Measurements from ENCODE around the gene ABHD17A. TPM values are rescaled to one million over a fixed set of nuclear protein-coding genes. Genes with fewer than 3 reads are reported as not detected.

Gene ABHD17A
- total RNA-seq, 1 donor = 52.5 TPM

DNA sequence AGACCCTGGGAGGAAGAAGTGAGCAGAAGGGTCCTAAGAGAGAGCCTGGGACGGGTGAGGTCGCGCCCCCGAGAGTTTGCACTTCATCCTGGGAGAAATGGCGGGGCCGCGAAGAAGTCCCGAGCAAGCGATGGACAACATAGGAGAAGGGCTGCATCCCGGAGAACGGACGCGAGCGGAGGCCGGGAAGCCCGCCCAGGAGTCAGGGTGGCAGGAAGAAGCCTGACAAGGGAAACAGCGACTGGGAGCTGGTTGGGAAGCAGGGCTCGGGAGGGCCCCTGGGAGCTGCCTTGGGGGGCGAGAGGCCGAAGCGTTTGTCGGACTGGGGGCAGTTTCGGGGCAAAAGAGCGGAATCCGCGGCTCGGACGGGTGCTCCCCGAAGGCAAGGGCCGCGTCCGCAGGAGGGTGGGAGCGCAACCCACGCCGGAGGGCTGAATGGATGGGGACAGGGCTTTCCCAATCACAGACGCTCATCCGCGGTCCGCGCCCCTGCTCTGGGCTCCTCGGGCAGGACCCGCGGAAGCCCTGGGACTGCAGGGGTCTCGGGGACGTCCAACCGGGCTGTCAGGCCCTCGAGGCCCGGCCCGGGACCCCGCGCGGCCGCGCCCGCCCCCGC, 469 bp downstream of the ABHD17A start:
- peak overlapping the region; percentile 94 for H3K4me3 ChIP-seq (ENCODE audit: insufficient read depth, low read length)
- peak; percentile 96 for DNase-seq (ENCODE audit: insufficient read length, low spot score, missing footprints)

DNA sequence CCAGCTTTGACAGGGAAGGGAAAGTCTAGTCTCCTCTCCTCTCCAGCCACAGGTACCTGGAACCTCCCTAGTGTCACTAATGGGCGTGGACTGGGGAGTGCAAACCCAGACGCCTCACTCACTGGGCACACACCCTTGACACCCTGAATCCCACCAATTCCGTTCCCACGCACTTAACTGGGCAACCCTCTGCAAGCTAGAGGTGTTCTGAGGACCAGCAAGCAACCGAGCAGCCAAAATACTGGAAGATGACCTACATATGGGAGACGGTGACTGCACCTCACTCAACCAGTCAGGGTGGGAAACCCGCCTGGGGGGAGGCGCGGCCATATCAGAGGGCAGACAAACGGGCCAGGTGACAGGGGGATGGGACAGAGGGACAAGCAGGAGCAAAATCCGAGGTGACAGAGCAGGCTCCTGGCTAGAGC, 991 bp downstream of the ABHD17A start:
- no peaks in the 10 kb centered on the region for H3K36me3 ChIP-seq (ENCODE audit: insufficient read depth, low read length)
- H3K4me2 ChIP-seq (ENCODE audit: insufficient read depth, low read length) = peak overlapping the region; percentile 96
- H3K27me3 ChIP-seq (ENCODE audit: insufficient read depth, low read length) = no peaks in the 10 kb centered on the region
- H4K20me1 ChIP-seq (ENCODE audit: insufficient read depth, low read length) = peaks cover 38% of the 10 kb centered on the region
- H3K79me2 ChIP-seq (ENCODE audit: insufficient read depth, low read length) = peaks cover 47% of the 10 kb centered on the region
- DNase-seq (ENCODE audit: insufficient read length, low spot score, missing footprints) = peak; percentile 93
- TF ChIP-seq, protein P1, sequence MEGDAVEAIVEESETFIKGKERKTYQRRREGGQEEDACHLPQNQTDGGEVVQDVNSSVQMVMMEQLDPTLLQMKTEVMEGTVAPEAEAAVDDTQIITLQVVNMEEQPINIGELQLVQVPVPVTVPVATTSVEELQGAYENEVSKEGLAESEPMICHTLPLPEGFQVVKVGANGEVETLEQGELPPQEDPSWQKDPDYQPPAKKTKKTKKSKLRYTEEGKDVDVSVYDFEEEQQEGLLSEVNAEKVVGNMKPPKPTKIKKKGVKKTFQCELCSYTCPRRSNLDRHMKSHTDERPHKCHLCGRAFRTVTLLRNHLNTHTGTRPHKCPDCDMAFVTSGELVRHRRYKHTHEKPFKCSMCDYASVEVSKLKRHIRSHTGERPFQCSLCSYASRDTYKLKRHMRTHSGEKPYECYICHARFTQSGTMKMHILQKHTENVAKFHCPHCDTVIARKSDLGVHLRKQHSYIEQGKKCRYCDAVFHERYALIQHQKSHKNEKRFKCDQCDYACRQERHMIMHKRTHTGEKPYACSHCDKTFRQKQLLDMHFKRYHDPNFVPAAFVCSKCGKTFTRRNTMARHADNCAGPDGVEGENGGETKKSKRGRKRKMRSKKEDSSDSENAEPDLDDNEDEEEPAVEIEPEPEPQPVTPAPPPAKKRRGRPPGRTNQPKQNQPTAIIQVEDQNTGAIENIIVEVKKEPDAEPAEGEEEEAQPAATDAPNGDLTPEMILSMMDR (IDR thresholded peaks at IDR 0.05; ENCODE audit: extremely low read depth, low read depth, low read length) = no peak
- peak overlapping the region; percentile 80 for H3K27ac ChIP-seq (ENCODE audit: low read depth, low read length)
- H3K9me3 ChIP-seq (ENCODE audit: low read depth, low read length) = no peaks in the 10 kb centered on the region
- H3K4me3 ChIP-seq (ENCODE audit: insufficient read depth, low read length) = peak overlapping the region; percentile 94
- H3K4me1 ChIP-seq (ENCODE audit: insufficient read depth, low read length) = peaks cover 10% of the 10 kb centered on the region
- H2AFZ ChIP-seq (ENCODE audit: low read length) = peak overlapping the region; percentile 72

More for the DNA sequence above, 469 bp downstream of the ABHD17A start:
- peak overlapping the region; percentile 96 for H3K4me2 ChIP-seq (ENCODE audit: insufficient read depth, low read length)
- H3K79me2 ChIP-seq (ENCODE audit: insufficient read depth, low read length) = peaks cover 47% of the 10 kb centered on the region
- H3K4me1 ChIP-seq (ENCODE audit: insufficient read depth, low read length) = peaks cover 10% of the 10 kb centered on the region
- no peaks in the 10 kb centered on the region for H3K27me3 ChIP-seq (ENCODE audit: insufficient read depth, low read length)
- H2AFZ ChIP-seq (ENCODE audit: low read length) = peak overlapping the region; percentile 72
- no peaks in the 10 kb centered on the region for H3K36me3 ChIP-seq (ENCODE audit: insufficient read depth, low read length)
- H3K9me3 ChIP-seq (ENCODE audit: low read depth, low read length) = no peaks in the 10 kb centered on the region
- H4K20me1 ChIP-seq (ENCODE audit: insufficient read depth, low read length) = peaks cover 38% of the 10 kb centered on the region
- TF ChIP-seq, protein P1 (IDR thresholded peaks at IDR 0.05; ENCODE audit: extremely low read depth, low read depth, low read length) = no peak
- peak overlapping the region; percentile 80 for H3K27ac ChIP-seq (ENCODE audit: low read depth, low read length)

DNA sequence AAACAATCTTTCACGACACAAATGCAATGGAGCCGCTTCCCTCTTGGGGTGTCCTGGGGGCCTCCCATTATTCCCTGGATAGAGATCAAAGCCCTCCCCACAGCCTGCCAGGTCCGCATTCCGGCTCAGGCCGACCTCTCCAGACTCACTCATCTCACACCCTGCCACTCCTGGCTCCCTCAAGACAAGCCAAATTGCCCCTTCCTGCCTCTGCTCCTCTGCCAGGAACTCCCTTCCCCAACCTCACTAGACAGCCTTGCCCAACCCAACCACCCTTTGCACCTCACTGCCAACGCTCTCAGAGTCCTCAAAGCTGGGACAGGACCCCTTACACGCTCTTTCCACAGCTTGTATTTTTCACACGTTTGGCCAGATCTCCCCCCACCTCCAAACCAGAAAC, 1.5 kb downstream of the ABHD17A start:
- peak; percentile 92 for DNase-seq (ENCODE audit: insufficient read length, low spot score, missing footprints)
- TF ChIP-seq, protein P1 (IDR thresholded peaks at IDR 0.05; ENCODE audit: extremely low read depth, low read depth, low read length) = no peak
- Histone ChIP-seq H3K9me3 (ENCODE audit: low read depth, low read length) (no peaks in the 10 kb centered on the region), H3K79me2 (ENCODE audit: insufficient read depth, low read length) (peaks cover 47% of the 10 kb centered on the region), H3K27ac (ENCODE audit: low read depth, low read length) (no peak overlapping the region), H4K20me1 (ENCODE audit: insufficient read depth, low read length) (peaks cover 38% of the 10 kb centered on the region), H3K4me3 (ENCODE audit: insufficient read depth, low read length) (peak overlapping the region; percentile 94), H3K4me2 (ENCODE audit: insufficient read depth, low read length) (peak overlapping the region; percentile 96), H2AFZ (ENCODE audit: low read length) (no peak overlapping the region), H3K36me3 (ENCODE audit: insufficient read depth, low read length) (no peaks in the 10 kb centered on the region), H3K4me1 (ENCODE audit: insufficient read depth, low read length) (peaks cover 10% of the 10 kb centered on the region), H3K27me3 (ENCODE audit: insufficient read depth, low read length) (no peaks in the 10 kb centered on the region)

DNA sequence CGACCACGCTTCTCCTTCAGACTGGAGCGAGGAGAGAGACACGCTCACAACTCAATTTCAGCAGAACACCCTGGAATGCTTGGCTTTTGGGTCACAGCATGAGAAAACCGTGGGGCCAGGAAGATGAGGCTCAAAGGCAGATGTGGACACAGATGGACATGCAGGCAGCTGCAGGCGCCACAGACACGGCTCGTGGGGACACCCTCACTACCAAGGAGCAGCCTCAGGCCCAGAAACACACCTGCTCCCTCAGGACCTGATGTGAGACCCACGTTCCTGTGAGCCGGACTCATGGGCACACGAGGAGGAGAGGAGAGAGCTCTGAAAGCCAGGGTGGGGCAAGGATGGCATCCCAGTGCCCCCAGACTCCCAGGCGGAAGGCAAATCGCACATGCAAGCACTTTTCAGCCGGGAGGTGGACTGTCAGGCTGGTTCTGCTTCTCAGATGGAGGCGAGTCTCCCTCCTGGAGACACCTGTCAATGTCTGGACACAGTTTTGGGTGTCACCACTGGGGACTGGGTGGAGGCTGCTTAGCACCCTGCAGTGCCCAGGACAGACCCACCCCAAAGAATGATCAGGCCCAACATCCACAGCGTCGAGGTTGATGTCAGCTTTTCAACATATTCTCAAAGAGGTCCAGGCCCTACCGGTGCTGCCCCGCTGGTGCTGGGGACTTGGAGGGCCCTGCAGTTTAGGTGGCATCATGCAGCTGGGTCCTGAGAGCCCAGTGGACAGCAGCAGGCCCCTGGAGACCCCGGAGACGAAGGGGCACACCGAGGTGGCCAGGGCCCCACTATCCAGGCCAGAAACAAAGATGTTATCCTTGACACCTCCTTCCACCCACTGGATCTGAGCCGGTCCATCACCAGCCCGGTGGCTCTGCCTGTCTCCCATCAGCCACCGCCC, 2.3 kb downstream of the ABHD17A start:
- Histone ChIP-seq H3K36me3 (ENCODE audit: insufficient read depth, low read length) (no peaks in the 10 kb centered on the region), H3K4me1 (ENCODE audit: insufficient read depth, low read length) (peaks cover 10% of the 10 kb centered on the region), H3K4me2 (ENCODE audit: insufficient read depth, low read length) (peak overlapping the region; percentile 96), H2AFZ (ENCODE audit: low read length) (no peak overlapping the region), H3K79me2 (ENCODE audit: insufficient read depth, low read length) (peaks cover 47% of the 10 kb centered on the region), H4K20me1 (ENCODE audit: insufficient read depth, low read length) (peaks cover 38% of the 10 kb centered on the region), H3K4me3 (ENCODE audit: insufficient read depth, low read length) (peak overlapping the region; percentile 94), H3K27me3 (ENCODE audit: insufficient read depth, low read length) (no peaks in the 10 kb centered on the region), H3K9me3 (ENCODE audit: low read depth, low read length) (no peaks in the 10 kb centered on the region), H3K27ac (ENCODE audit: low read depth, low read length) (no peak overlapping the region)
- peak; percentile 89 for DNase-seq (ENCODE audit: insufficient read length, low spot score, missing footprints)
- TF ChIP-seq, protein P1 (IDR thresholded peaks at IDR 0.05; ENCODE audit: extremely low read depth, low read depth, low read length) = no peak

Measured in osteoblast (primary cell).